H1 (cell line): ENCODE measurements around the gene RNF111. TPM values are rescaled to one million over a fixed set of nuclear protein-coding genes. Genes with fewer than 3 reads are reported as not detected.

Source experiments
- CTCF ChIA-PET: fragments of 300-600 bp; sonication (Branson Sonifier 250); formaldehyde crosslinking; loops from one replicate; lab custom pipeline; 2021; ENCODE audit not compliant: partially characterized antibody; lab: Charles Lee
- POLR2A ChIA-PET: fragments of 300-600 bp; sonication (Branson Sonifier 250); formaldehyde crosslinking; loops from one replicate; lab custom pipeline; 2021; ENCODE audit warnings: inconsistent platforms; ENCODE audit not compliant: partially characterized antibody; lab: Charles Lee
- DNase-seq, 2 experiments: peaks; one replicate each; pipeline versions ENCODE4 v3.0.0 to v3.0.0-alpha.2; 2010 to 2022; ENCODE audit warnings: low spot score in 2 of 2, low read depth in 1 of 2, mixed read lengths in 1 of 2
- FAIRE-seq: peaks from 2 replicates; lab custom pipeline; 2011; peaks lifted over from hg19 to GRCh38; lab: Jason Lieb, UNC
- H2AFZ ChIP-seq: 2 replicates; pipeline ENCODE4 v1.8.1; 2012; ENCODE audit warnings: low read length, inconsistent platforms
- H2AK5ac ChIP-seq: 2 replicates; pipeline ENCODE4 v1.6.1; 2013; ENCODE audit warnings: low read depth, low read length
- H2BK120ac ChIP-seq: replicated peaks from 2 replicates; pipeline ENCODE3; 2013; ENCODE audit warnings: low read depth, low read length, inconsistent platforms
- H2BK12ac ChIP-seq: 2 replicates; pipeline ENCODE4 v1.6.1; 2013; ENCODE audit warnings: low read depth, low read length
- H2BK15ac ChIP-seq: 2 replicates; pipeline ENCODE4 v1.6.1; 2013; ENCODE audit warnings: low read length
- H2BK20ac ChIP-seq: 2 replicates; pipeline ENCODE4 v1.6.1; 2013; ENCODE audit warnings: low read length
- H2BK5ac ChIP-seq: 2 replicates; pipeline ENCODE4 v1.6.1; 2013; ENCODE audit warnings: low read depth, low read length
- H3K14ac ChIP-seq: 2 replicates; pipeline ENCODE4 v1.6.1; 2013; ENCODE audit warnings: inconsistent platforms; ENCODE audit not compliant: insufficient read length
- H3K18ac ChIP-seq: 2 replicates; pipeline ENCODE4 v1.6.1; 2013; ENCODE audit warnings: low read length; ENCODE audit errors: extremely low read depth
- H3K23ac ChIP-seq: 2 replicates; pipeline ENCODE4 v1.6.1; 2013; ENCODE audit warnings: inconsistent platforms; ENCODE audit not compliant: insufficient read length
- H3K23me2 ChIP-seq: 2 replicates; pipeline ENCODE4 v1.6.1; 2013; ENCODE audit warnings: low read depth, low read length
- H3K27ac ChIP-seq: 2 replicates; pipeline ENCODE4 v1.6.1; 2011; ENCODE audit warnings: low read depth, low read length, inconsistent platforms
- H3K27me3 ChIP-seq, 4 experiments: replicated peaks in 1 of 4; 1 replicate in 1 of 4; 2 replicates in 3 of 4; pipeline versions ENCODE4 v1.6.1 to v1.8.1; 2011 to 2013; ENCODE audit warnings: low read length in 3 of 4, mild to moderate bottlenecking in 3 of 4, inconsistent platforms in 2 of 4, mixed read lengths in 2 of 4, moderate library complexity in 1 of 4; ENCODE audit not compliant: control insufficient read depth in 3 of 4, insufficient read depth in 3 of 4; ENCODE audit errors: extremely low read depth in 1 of 4
- H3K36me3 ChIP-seq, 4 experiments: 2 replicates each; pipeline versions ENCODE4 v1.6.1 to v1.8.1; 2011 to 2013; ENCODE audit warnings: mild to moderate bottlenecking in 4 of 4, low read length in 3 of 4, moderate library complexity in 2 of 4, control low read depth in 1 of 4, inconsistent platforms in 1 of 4; ENCODE audit not compliant: insufficient read depth in 4 of 4, control insufficient read depth in 2 of 4
- H3K4ac ChIP-seq: replicated peaks from 2 replicates; pipeline ENCODE3; 2013; ENCODE audit warnings: low read length, low read depth, mixed read lengths, inconsistent platforms; ENCODE audit not compliant: insufficient read length
- H3K4me1 ChIP-seq, 4 experiments: replicated peaks in 1 of 4; 1 replicate in 1 of 4; 2 replicates in 3 of 4; pipeline versions ENCODE4 v1.6.1 to v1.8.1; 2011 to 2013; ENCODE audit warnings: low read length in 3 of 4, inconsistent platforms in 2 of 4, mixed read lengths in 1 of 4; ENCODE audit not compliant: insufficient read depth in 4 of 4, control insufficient read depth in 3 of 4
- H3K4me2 ChIP-seq, 2 experiments: 2 replicates each; pipeline versions ENCODE4 v1.6.1 to v1.8.1; 2011 to 2013; ENCODE audit warnings: low read depth in 2 of 2, low read length in 2 of 2, control low read depth in 1 of 2, inconsistent platforms in 1 of 2, mild to moderate bottlenecking in 1 of 2; ENCODE audit not compliant: insufficient read depth in 1 of 2
- H3K4me3 ChIP-seq, 4 experiments: fragments of 200-600, 300-600 bp in 1 of 4; sonication (generic), shearing (Covaris generic), sonication (Bioruptor Twin) in 1 of 4; 2 replicates each; pipeline versions ENCODE4 v1.5.1 to v1.8.1; 2011 to 2016; ENCODE audit warnings: low read length in 4 of 4, low read depth in 3 of 4, control low read depth in 2 of 4, inconsistent platforms in 2 of 4, mild to moderate bottlenecking in 2 of 4, mixed read lengths in 1 of 4, moderate library complexity in 1 of 4; ENCODE audit not compliant: insufficient read depth in 2 of 4; ENCODE audit errors: extremely low read depth in 1 of 4
- H3K56ac ChIP-seq: replicated peaks from 2 replicates; pipeline ENCODE3; 2013; ENCODE audit warnings: low read depth, mild to moderate bottlenecking, mixed read lengths, low read length, inconsistent platforms; ENCODE audit not compliant: insufficient read length
- H3K79me1 ChIP-seq: 2 replicates; pipeline ENCODE4 v1.6.1; 2013; ENCODE audit warnings: low read depth, low read length, control low read depth
- H3K79me2 ChIP-seq, 2 experiments: 2 replicates each; pipeline versions ENCODE4 v1.6.1 to v1.8.1; 2012 to 2013; ENCODE audit warnings: low read length in 2 of 2, mild to moderate bottlenecking in 2 of 2, inconsistent platforms in 1 of 2; ENCODE audit not compliant: insufficient read depth in 2 of 2, control insufficient read depth in 1 of 2
- H3K9ac ChIP-seq, 4 experiments: replicated peaks in 1 of 4; 1 replicate in 1 of 4; 2 replicates in 3 of 4; pipeline versions ENCODE4 v1.6.1 to v1.8.1; 2011 to 2013; ENCODE audit warnings: low read depth in 3 of 4, low read length in 3 of 4, control low read depth in 2 of 4, mild to moderate bottlenecking in 2 of 4, moderate library complexity in 2 of 4, inconsistent platforms in 1 of 4; ENCODE audit errors: extremely low read depth in 1 of 4
- H3K9me3 ChIP-seq, 2 experiments: 2 replicates each; pipeline versions ENCODE4 v1.6.1 to v1.8.1; 2012 to 2013; ENCODE audit warnings: mild to moderate bottlenecking in 2 of 2, moderate library complexity in 2 of 2, control low read depth in 1 of 2, inconsistent platforms in 1 of 2, low read depth in 1 of 2, low read length in 1 of 2, mixed read lengths in 1 of 2; ENCODE audit not compliant: insufficient read depth in 2 of 2
- H4K20me1 ChIP-seq, 2 experiments: replicated peaks in 1 of 2; 2 replicates each; pipeline versions ENCODE3 to v1.8.1; 2011 to 2013; ENCODE audit warnings: inconsistent platforms in 2 of 2, low read length in 2 of 2, mild to moderate bottlenecking in 1 of 2; ENCODE audit not compliant: insufficient read depth in 2 of 2, control insufficient read depth in 1 of 2
- H4K5ac ChIP-seq: 2 replicates; pipeline ENCODE4 v1.6.1; 2013; ENCODE audit warnings: low read length, low read depth, mixed read lengths, inconsistent platforms; ENCODE audit not compliant: insufficient read length
- H4K8ac ChIP-seq: 2 replicates; pipeline ENCODE4 v1.8.0; 2013; ENCODE audit warnings: mild to moderate bottlenecking, moderate library complexity, low read length, inconsistent platforms; ENCODE audit not compliant: insufficient read depth; ENCODE audit errors: extremely low read depth
- H4K91ac ChIP-seq: replicated peaks from 2 replicates; pipeline ENCODE3; 2013; ENCODE audit warnings: low read length, mixed read lengths, inconsistent platforms; ENCODE audit not compliant: insufficient read length
- ASH2L ChIP-seq: fragments of 200-600, 300-600 bp; sonication (generic); IDR thresholded peaks from one replicate; pipeline ENCODE4 v1.7.1; 2017; ENCODE audit warnings: low read length
- BRCA1 ChIP-seq: IDR thresholded peaks from 2 replicates; pipeline ENCODE4 v1.6.1; 2012; ENCODE audit warnings: low read depth, low read length, improper control_type of control experiment
- CHD2 ChIP-seq: IDR thresholded peaks from 2 replicates; pipeline ENCODE4 v1.6.1; 2012; ENCODE audit warnings: low read length, improper control_type of control experiment
- EZH2 ChIP-seq: fragments of 200-600 bp; sonication (generic); IDR thresholded peaks from 2 replicates; pipeline ENCODE4 v1.7.1; 2012; ENCODE audit warnings: low read depth, mild to moderate bottlenecking, moderate library complexity, low read length, inconsistent platforms; ENCODE audit not compliant: severe bottlenecking
- HDAC2 ChIP-seq, 2 experiments: fragments of 300-600 bp in 1 of 2; sonication (generic) in 1 of 2; IDR thresholded peaks; 2 replicates each; pipeline ENCODE4 v1.6.1; 2011 to 2012; ENCODE audit warnings: low read depth in 2 of 2, low read length in 2 of 2, mild to moderate bottlenecking in 2 of 2, moderate library complexity in 2 of 2, borderline replicate concordance in 1 of 2, inconsistent platforms in 1 of 2
- NANOG ChIP-seq: IDR thresholded peaks from 2 replicates; pipeline ENCODE4 v1.6.1; 2011; ENCODE audit warnings: low read length, low read depth, mild to moderate bottlenecking, inconsistent platforms; ENCODE audit not compliant: insufficient read depth, poor library complexity, severe bottlenecking
- PHF8 ChIP-seq: fragments of 200-600 bp; sonication (generic); conservative IDR thresholded peaks from 2 replicates; pipeline ENCODE4 v1.7.1; 2012; ENCODE audit warnings: low read depth, mild to moderate bottlenecking, inconsistent platforms, low read length, moderate library complexity
- POLR2A ChIP-seq, 2 experiments: IDR thresholded peaks; 1 replicate in 1 of 2; 2 replicates in 1 of 2; pipeline ENCODE4 v1.6.1; 2011; ENCODE audit warnings: low read depth in 2 of 2, low read length in 2 of 2, mild to moderate bottlenecking in 2 of 2; ENCODE audit errors: control extremely low read depth in 1 of 2
- SIRT6 ChIP-seq: IDR thresholded peaks from one replicate; pipeline ENCODE4 v1.7.1; 2012; ENCODE audit warnings: low read length, inconsistent platforms
- SIX5 ChIP-seq: IDR thresholded peaks from 2 replicates; pipeline ENCODE4 v1.6.1; 2011; ENCODE audit warnings: mild to moderate bottlenecking, low read depth, low read length
- SP2 ChIP-seq: IDR thresholded peaks from 2 replicates; pipeline ENCODE4 v1.6.1; 2012; ENCODE audit warnings: mild to moderate bottlenecking, low read length, inconsistent platforms
- TAF1 ChIP-seq: IDR thresholded peaks from 2 replicates; pipeline ENCODE4 v1.6.1; 2011; ENCODE audit warnings: mild to moderate bottlenecking, low read depth, low read length
- TBP ChIP-seq: IDR thresholded peaks from 2 replicates; pipeline ENCODE4 v1.6.1; 2011; ENCODE audit warnings: low read depth, low read length, improper control_type of control experiment
- TCF12 ChIP-seq: IDR thresholded peaks from 2 replicates; pipeline ENCODE4 v1.6.1; 2011; ENCODE audit warnings: low read depth, mild to moderate bottlenecking, low read length
- YY1 ChIP-seq: IDR thresholded peaks from 2 replicates; pipeline ENCODE4 v1.6.1; 2011; ENCODE audit warnings: low read depth, mild to moderate bottlenecking, low read length
- WGBS, 2 experiments: shearing (Covaris generic) in 1 of 2; methylation state at CpG; one replicate each; pipeline versions ENCODE4 v1.1.6 to v1.1.7; 2013 to 2015; ENCODE audit warnings: low lambda C conversion rate in 2 of 2, mixed read lengths in 2 of 2, inconsistent platforms in 1 of 2, low coverage in 1 of 2, missing lambda C conversion rate in 1 of 2; ENCODE audit not compliant: insufficient replicate concordance in 2 of 2, insufficient coverage in 1 of 2, insufficient read length in 1 of 2; ENCODE audit errors: extremely low coverage in 1 of 2, missing lambda C conversion rate in 1 of 2; 5-methylcytosine and 5-hydroxymethylcytosine counted together
- polyA plus RNA-seq, 7 experiments: library from polyadenylated mRNA; depleted of rRNA in 3 of 7; stranded (reverse) in 5 of 7; unstranded in 2 of 7; fragments of >200 nt in 5 of 7; fragments of 200-250 nt in 2 of 7; gene quantifications; 1 replicate in 5 of 7; 2 replicates in 1 of 7; 4 replicates in 1 of 7; pipeline versions ENCODE4 v1.2.1 to v1.2.3, GENCODE V29; 2011 to 2013; ENCODE audit warnings: missing spikeins in 2 of 7, mixed read lengths in 2 of 7
- total RNA-seq: library from RNA; stranded (reverse); fragmentation: NEBNext Ultra II Directional; extraction: Animal tissue kit (Norgen Biotek cat#: 25700); gene quantifications from 2 replicates; pipeline ENCODE4 v1.2.1, GENCODE V29; 2021

The RNF111 gene
- total and polyA plus RNA-seq, 2 of the 8 experiments (the other 6 are each of a cell fraction or from before 2014, with no cell fraction given), result 18.5 to 26.6 TPM

GRCh38 chr15:58994906-58995453 lies 7.5 kb downstream of the RNF111 start:
- Histone ChIP-seq H4K5ac (no peak overlapping the region), H3K9ac (no peak overlapping the region), H3K79me1 (no peaks in the 10 kb centered on the region; the same call in 1 of the 2 replicates), H2BK15ac (no peak overlapping the region), H2BK20ac (no peak overlapping the region), H3K36me3 (peaks cover 0 to 7% (median 2%) of the 10 kb centered on the region in 4 experiments; a peak in 1 of 8 replicates), H3K4me3 (no peak overlapping the region), H3K23me2 (no peaks in the 10 kb centered on the region), H3K23ac (no peak overlapping the region), H4K20me1 (peaks cover 2 to 3% of the 10 kb centered on the region in 2 experiments), H3K14ac (no peak overlapping the region), H3K4ac (no peak overlapping the region), H3K56ac (no peak overlapping the region), H2BK12ac (no peak overlapping the region), H3K27ac (no peak overlapping the region), H3K4me2 (no peak overlapping the region), H3K79me2 (peaks cover 0 to 90% of the 10 kb centered on the region in 2 experiments; a peak in 2 of 4 replicates), H4K91ac (no peak overlapping the region), H3K9me3 (no peaks in the 10 kb centered on the region), H2AK5ac (no peak overlapping the region), H2BK5ac (no peak overlapping the region), H3K4me1 (no peaks in the 10 kb centered on the region), H2BK120ac (no peak overlapping the region), H3K18ac (no peak overlapping the region), H2AFZ (no peak overlapping the region), H4K8ac (no peak overlapping the region), H3K27me3 (no peaks in the 10 kb centered on the region)
- FAIRE-seq, result no peak
- ChIA-PET POLR2A (interaction anchor here (1.0 kb wide), 1 partner anchor 28 kb away, joined by 4 read pairs; no protein-coding TSS in a partner anchor), CTCF (no interaction called here)
- DNase-seq, result no peak
- WGBS, 2 experiments, result 95% methylated on average over 1 of the region's 1 CpG; no CpG with 5 or more reads in 1 of the 2 experiments
- TF ChIP-seq SP2 (no peak), TAF1 (no peak), CHD2 (no peak), SIX5 (no peak), TBP (no peak), SIRT6 (no peak), YY1 (no peak), POLR2A (IDR thresholded peaks at IDR 0.05; ENCODE audit: control extremely low read depth in 1 of 2, low read depth in 2 of 2, low read length in 2 of 2) (no peak), NANOG (no peak), ASH2L (no peak), BRCA1 (no peak), EZH2 (no peak), HDAC2 (IDR thresholded peaks at IDR 0.05; ENCODE audit: borderline replicate concordance in 1 of 2, low read depth in 2 of 2, low read length in 2 of 2) (no peak), PHF8 (no peak), TCF12 (no peak)
